GM12878 (cell line): ENCODE results near the gene TCF7L2. TPM values are rescaled to one million over a fixed set of nuclear protein-coding genes. Genes with fewer than 3 reads are reported as not detected.

ENCODE experiments used
- ATAC-seq: fragments of 200-7000 bp; cut with Tn5 transposase; 3 replicates; pipeline ENCODE4 v1.9.1; 2020; ENCODE audit warnings: mild to moderate bottlenecking, moderate library complexity
- BruUV-seq: library from RNA; stranded (reverse); fragments of 400-500 nt; replicated peaks from 2 replicates; lab custom pipeline; 2021; lab: Mats Ljungman, UMichigan
- CTCF ChIA-PET: fragments of 300-600 bp; sonication (Branson Sonifier 250); formaldehyde crosslinking; extraction: SDS; loops from one replicate; lab custom pipeline; 2021; ENCODE audit warnings: inconsistent platforms; lab: Yijun Ruan, JAX
- POLR2A ChIA-PET: fragments of 350-600 bp; formaldehyde crosslinking; extraction: SDS; loops from one replicate; lab custom pipeline; 2021; ENCODE audit warnings: inconsistent platforms; lab: Charles Lee
- RAD21 ChIA-PET: fragments of 300-600 bp; sonication (Branson Sonifier 250); formaldehyde crosslinking; loops from one replicate; lab custom pipeline; 2023; ENCODE audit warnings: antibody characterized with exemption; ENCODE audit not compliant: unreplicated experiment; lab: Charles Lee
- SMC1A ChIA-PET: fragments of 300-600 bp; sonication (Branson Sonifier 250); formaldehyde crosslinking; loops from one replicate; lab custom pipeline; 2023; ENCODE audit not compliant: unreplicated experiment, uncharacterized antibody; lab: Charles Lee
- DNase-seq: peaks from one replicate; pipeline ENCODE4 v3.0.0-alpha.2; 2011; ENCODE audit warnings: low read depth, low spot score
- FAIRE-seq: peaks from 3 replicates; lab custom pipeline; 2011; peaks lifted over from hg19 to GRCh38; lab: Jason Lieb, UNC
- H2AFZ ChIP-seq: 2 replicates; pipeline ENCODE4 v1.6.0; 2011; ENCODE audit warnings: low read depth, low read length, control low read depth; ENCODE audit not compliant: control insufficient read depth
- H3K27ac ChIP-seq: 2 replicates; pipeline ENCODE4 v1.5.1; 2011; ENCODE audit warnings: control low read depth; ENCODE audit not compliant: control insufficient read depth, insufficient read depth
- H3K27me3 ChIP-seq, 2 experiments: replicated peaks in 1 of 2; 2 replicates each; pipeline versions ENCODE4 v1.6.0 to v1.6.1; 2011; ENCODE audit warnings: low read length in 1 of 2; ENCODE audit not compliant: control insufficient read depth in 2 of 2, insufficient read depth in 2 of 2
- H3K36me3 ChIP-seq, 2 experiments: 2 replicates each; pipeline ENCODE4 v1.5.1; 2011; ENCODE audit warnings: low read length in 1 of 2; ENCODE audit not compliant: control insufficient read depth in 2 of 2, insufficient read depth in 2 of 2
- H3K4me1 ChIP-seq: 2 replicates; pipeline ENCODE4 v1.6.1; 2011; ENCODE audit warnings: mild to moderate bottlenecking, low read length, moderate library complexity, mixed read lengths; ENCODE audit not compliant: control insufficient read depth, insufficient read depth
- H3K4me2 ChIP-seq: 2 replicates; pipeline ENCODE4 v1.6.0; 2011; ENCODE audit warnings: control low read depth; ENCODE audit not compliant: control insufficient read depth, insufficient read depth
- H3K4me3 ChIP-seq: fragments of 200-600 bp; sonication (generic); 2 replicates; pipeline ENCODE4 v1.5.1; 2016
- H3K79me2 ChIP-seq: 2 replicates; pipeline ENCODE4 v1.6.0; 2011; ENCODE audit warnings: low read length; ENCODE audit not compliant: control insufficient read depth, insufficient read depth
- H3K9ac ChIP-seq: 2 replicates; pipeline ENCODE4 v1.8.0; 2011; ENCODE audit warnings: low read length, control low read depth, mixed read lengths; ENCODE audit not compliant: control insufficient read depth, insufficient read depth
- H3K9me3 ChIP-seq: replicated peaks from 3 replicates; pipeline ENCODE4 v1.5.1; 2011; ENCODE audit warnings: mild to moderate bottlenecking, low read length; ENCODE audit not compliant: control insufficient read depth, insufficient read depth
- H4K20me1 ChIP-seq: 2 replicates; pipeline ENCODE4 v1.6.0; 2011; ENCODE audit not compliant: control insufficient read depth, insufficient read depth
- BMI1 ChIP-seq: fragments of 450-650 bp; IDR thresholded peaks from 2 replicates; pipeline ENCODE4 v1.6.1; 2016; ENCODE audit warnings: mild to moderate bottlenecking, moderate library complexity, borderline replicate concordance
- BRCA1 ChIP-seq: IDR thresholded peaks from 2 replicates; pipeline ENCODE4 v1.6.1; 2011; ENCODE audit warnings: low read depth, low read length, improper control_type of control experiment
- DPF2 ChIP-seq: fragments of 450-650 bp; IDR thresholded peaks from 2 replicates; pipeline ENCODE4 v1.6.1; 2017; ENCODE audit warnings: mild to moderate bottlenecking
- HCFC1 ChIP-seq: fragments of 150-350 bp; IDR thresholded peaks from 2 replicates; pipeline ENCODE4 v1.6.1; 2014; ENCODE audit warnings: low read length
- HDAC2 ChIP-seq: fragments of 200-600 bp; sonication (generic); IDR thresholded peaks from 2 replicates; pipeline ENCODE4 v1.6.1; 2017
- NRF1 ChIP-seq: conservative IDR thresholded peaks from 2 replicates; pipeline ENCODE4 v1.6.1; 2011; ENCODE audit warnings: mild to moderate bottlenecking, low read depth, low read length, improper control_type of control experiment
- POLR2A ChIP-seq: IDR thresholded peaks from 2 replicates; pipeline ENCODE4 v1.6.1; 2011; ENCODE audit warnings: low read depth, mild to moderate bottlenecking, low read length
- SPI1 ChIP-seq: IDR thresholded peaks from 2 replicates; pipeline ENCODE4 v1.6.1; 2011; ENCODE audit warnings: low read depth, mild to moderate bottlenecking, low read length, moderate library complexity, borderline replicate concordance; ENCODE audit not compliant: insufficient read depth
- SREBF1 ChIP-seq: IDR thresholded peaks from 2 replicates; pipeline ENCODE4 v1.6.1; 2012; ENCODE audit warnings: mild to moderate bottlenecking, low read length
- WRNIP1 ChIP-seq: IDR thresholded peaks from 2 replicates; pipeline ENCODE4 v1.6.1; 2011; ENCODE audit warnings: low read depth, low read length, improper control_type of control experiment, borderline replicate concordance
- WGBS: methylation state at CpG from one replicate; pipeline ENCODE4 v1.1.6; 2016; ENCODE audit warnings: low lambda C conversion rate; ENCODE audit not compliant: insufficient replicate concordance, insufficient coverage; ENCODE audit errors: missing lambda C conversion rate; 5-methylcytosine and 5-hydroxymethylcytosine counted together
- in situ Hi-C: fragments of 300-500 bp; cut with MboI; formaldehyde crosslinking; loops from 9 replicates; pipeline ENCODE4 v1.14.3; 2018; ENCODE audit warnings: mixed read lengths
- intact Hi-C: fragments of 100-400 bp; cut with micrococcal nuclease; formaldehyde crosslinking; loops from one replicate; pipeline ENCODE4 v1.14.2; 2022; ENCODE audit not compliant: unreplicated experiment
- polyA plus RNA-seq, 11 experiments: library from polyadenylated mRNA; depleted of rRNA in 4 of 11; unstranded in 6 of 11; stranded (reverse) in 5 of 11; fragments of >200 nt; fragmentation: Nextera tagmentation in 4 of 11; fragmentation: Illumina TruSeq in 1 of 11; extraction: Ambion mirVana in 4 of 11; extraction: Trizol in 1 of 11; gene quantifications; 1 replicate in 1 of 11; 2 replicates in 10 of 11; pipeline versions ENCODE4 v1.2.1 to v1.2.3, GENCODE V29; 2011 to 2016; ENCODE audit warnings: inconsistent platforms in 2 of 11, missing spikeins in 2 of 11, low read depth in 1 of 11
- total RNA-seq, 4 experiments: library from RNA; depleted of rRNA in 3 of 4; stranded (reverse); fragments of >200 nt in 3 of 4; fragmentation: Illumina TruSeq in 1 of 4; extraction: Trizol in 1 of 4; gene quantifications; 2 replicates each; pipeline versions ENCODE4 v1.2.1 to v1.2.3, GENCODE V29; 2013 to 2021
- TF ChIP-seq, protein P1 (sequence below): IDR thresholded peaks from 2 replicates; pipeline ENCODE4 v1.6.1; 2011; ENCODE audit warnings: low read depth, mild to moderate bottlenecking, low read length, moderate library complexity, borderline replicate concordance; ENCODE audit errors: extremely low read depth
- TF ChIP-seq, protein P2 (sequence below): fragments of 450-650 bp; IDR thresholded peaks from 2 replicates; pipeline ENCODE4 v1.6.1; 2017; ENCODE audit warnings: borderline replicate concordance
- TF ChIP-seq, protein P3 (sequence below): fragments of 450-650 bp; IDR thresholded peaks from 2 replicates; pipeline ENCODE4 v1.6.1; 2017; ENCODE audit warnings: low read depth, mild to moderate bottlenecking, moderate library complexity
- TF ChIP-seq, protein P4 (sequence below): IDR thresholded peaks from 2 replicates; pipeline ENCODE4 v1.6.1; 2012; ENCODE audit warnings: mild to moderate bottlenecking, low read depth, low read length

TCF7L2 gene
- total and polyA plus RNA-seq, 10 of the 15 experiments (the other 5 are each of a cell fraction or from before 2014, with no cell fraction given) = 0.02 to 1.1 (median 0.35) TPM; not detected in 4

DNA sequence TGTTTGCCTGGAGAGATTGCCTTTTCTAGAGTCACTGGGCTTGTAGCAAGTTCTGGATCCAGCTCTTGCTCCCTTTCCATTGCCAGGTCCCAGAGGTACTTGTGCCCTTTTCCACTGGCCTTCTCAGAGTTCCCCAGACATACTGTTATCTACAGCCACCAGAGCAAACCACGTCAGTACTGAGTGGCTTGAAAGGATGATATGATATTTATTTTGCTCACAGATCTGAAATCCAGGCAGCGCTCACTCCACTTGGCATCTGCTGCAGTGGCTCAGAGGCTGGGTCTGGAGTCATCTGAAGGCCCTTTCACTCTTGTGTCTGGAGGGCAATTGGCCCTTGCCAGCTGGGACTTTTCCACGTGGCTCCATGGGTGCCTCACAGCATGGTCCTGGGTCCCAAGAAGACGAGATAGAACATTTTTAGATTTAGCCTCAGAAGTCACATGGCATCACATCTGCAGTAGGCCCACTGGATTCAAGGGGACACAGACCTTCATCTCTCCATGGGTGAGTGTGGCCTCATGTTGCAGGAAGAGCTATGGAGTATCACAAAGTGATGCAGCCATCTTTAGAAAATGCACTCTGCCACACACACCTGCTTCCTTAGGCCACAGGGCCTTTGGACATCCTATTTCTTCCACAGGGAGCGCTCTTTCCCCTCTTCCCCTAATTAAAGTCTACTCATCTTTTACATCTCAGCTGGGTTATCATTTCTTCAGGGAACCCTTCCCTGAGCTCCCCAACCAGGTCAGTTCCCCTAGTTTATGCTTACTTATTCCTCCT, 22.9 kb upstream of the TCF7L2 start:
- Histone ChIP-seq H2AFZ (no peak overlapping the region), H3K27ac (no peak overlapping the region), H3K9me3 (no peaks in the 10 kb centered on the region), H3K9ac (no peak overlapping the region), H3K79me2 (no peaks in the 10 kb centered on the region), H3K27me3 (no peaks in the 10 kb centered on the region), H3K4me1 (no peaks in the 10 kb centered on the region), H4K20me1 (no peaks in the 10 kb centered on the region), H3K36me3 (no peaks in the 10 kb centered on the region), H3K4me3 (no peak overlapping the region), H3K4me2 (no peak overlapping the region)
- ChIA-PET POLR2A (no interaction called here), RAD21 (no interaction called here), SMC1A (no interaction called here), CTCF (no interaction called here)
- intact Hi-C loops (no loop called here), in situ Hi-C loops (no loop called here)
- ATAC-seq = no peak
- WGBS = 25% methylated on average over 5 of the region's 5 CpGs
- no peak for FAIRE-seq
- TF ChIP-seq, protein P1, sequence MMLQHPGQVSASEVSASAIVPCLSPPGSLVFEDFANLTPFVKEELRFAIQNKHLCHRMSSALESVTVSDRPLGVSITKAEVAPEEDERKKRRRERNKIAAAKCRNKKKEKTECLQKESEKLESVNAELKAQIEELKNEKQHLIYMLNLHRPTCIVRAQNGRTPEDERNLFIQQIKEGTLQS = no peak
- TF ChIP-seq SPI1 = no peak
- no peak for TF ChIP-seq HCFC1
- TF ChIP-seq HDAC2 = no peak
- TF ChIP-seq NRF1 = no peak
- TF ChIP-seq, protein P2, sequence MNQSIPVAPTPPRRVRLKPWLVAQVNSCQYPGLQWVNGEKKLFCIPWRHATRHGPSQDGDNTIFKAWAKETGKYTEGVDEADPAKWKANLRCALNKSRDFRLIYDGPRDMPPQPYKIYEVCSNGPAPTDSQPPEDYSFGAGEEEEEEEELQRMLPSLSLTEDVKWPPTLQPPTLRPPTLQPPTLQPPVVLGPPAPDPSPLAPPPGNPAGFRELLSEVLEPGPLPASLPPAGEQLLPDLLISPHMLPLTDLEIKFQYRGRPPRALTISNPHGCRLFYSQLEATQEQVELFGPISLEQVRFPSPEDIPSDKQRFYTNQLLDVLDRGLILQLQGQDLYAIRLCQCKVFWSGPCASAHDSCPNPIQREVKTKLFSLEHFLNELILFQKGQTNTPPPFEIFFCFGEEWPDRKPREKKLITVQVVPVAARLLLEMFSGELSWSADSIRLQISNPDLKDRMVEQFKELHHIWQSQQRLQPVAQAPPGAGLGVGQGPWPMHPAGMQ = no peak
- no peak for TF ChIP-seq WRNIP1
- no peak for TF ChIP-seq SREBF1
- TF ChIP-seq, protein P3, sequence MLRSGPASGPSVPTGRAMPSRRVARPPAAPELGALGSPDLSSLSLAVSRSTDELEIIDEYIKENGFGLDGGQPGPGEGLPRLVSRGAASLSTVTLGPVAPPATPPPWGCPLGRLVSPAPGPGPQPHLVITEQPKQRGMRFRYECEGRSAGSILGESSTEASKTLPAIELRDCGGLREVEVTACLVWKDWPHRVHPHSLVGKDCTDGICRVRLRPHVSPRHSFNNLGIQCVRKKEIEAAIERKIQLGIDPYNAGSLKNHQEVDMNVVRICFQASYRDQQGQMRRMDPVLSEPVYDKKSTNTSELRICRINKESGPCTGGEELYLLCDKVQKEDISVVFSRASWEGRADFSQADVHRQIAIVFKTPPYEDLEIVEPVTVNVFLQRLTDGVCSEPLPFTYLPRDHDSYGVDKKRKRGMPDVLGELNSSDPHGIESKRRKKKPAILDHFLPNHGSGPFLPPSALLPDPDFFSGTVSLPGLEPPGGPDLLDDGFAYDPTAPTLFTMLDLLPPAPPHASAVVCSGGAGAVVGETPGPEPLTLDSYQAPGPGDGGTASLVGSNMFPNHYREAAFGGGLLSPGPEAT = no peak
- TF ChIP-seq DPF2 = no peak
- TF ChIP-seq, protein P4, sequence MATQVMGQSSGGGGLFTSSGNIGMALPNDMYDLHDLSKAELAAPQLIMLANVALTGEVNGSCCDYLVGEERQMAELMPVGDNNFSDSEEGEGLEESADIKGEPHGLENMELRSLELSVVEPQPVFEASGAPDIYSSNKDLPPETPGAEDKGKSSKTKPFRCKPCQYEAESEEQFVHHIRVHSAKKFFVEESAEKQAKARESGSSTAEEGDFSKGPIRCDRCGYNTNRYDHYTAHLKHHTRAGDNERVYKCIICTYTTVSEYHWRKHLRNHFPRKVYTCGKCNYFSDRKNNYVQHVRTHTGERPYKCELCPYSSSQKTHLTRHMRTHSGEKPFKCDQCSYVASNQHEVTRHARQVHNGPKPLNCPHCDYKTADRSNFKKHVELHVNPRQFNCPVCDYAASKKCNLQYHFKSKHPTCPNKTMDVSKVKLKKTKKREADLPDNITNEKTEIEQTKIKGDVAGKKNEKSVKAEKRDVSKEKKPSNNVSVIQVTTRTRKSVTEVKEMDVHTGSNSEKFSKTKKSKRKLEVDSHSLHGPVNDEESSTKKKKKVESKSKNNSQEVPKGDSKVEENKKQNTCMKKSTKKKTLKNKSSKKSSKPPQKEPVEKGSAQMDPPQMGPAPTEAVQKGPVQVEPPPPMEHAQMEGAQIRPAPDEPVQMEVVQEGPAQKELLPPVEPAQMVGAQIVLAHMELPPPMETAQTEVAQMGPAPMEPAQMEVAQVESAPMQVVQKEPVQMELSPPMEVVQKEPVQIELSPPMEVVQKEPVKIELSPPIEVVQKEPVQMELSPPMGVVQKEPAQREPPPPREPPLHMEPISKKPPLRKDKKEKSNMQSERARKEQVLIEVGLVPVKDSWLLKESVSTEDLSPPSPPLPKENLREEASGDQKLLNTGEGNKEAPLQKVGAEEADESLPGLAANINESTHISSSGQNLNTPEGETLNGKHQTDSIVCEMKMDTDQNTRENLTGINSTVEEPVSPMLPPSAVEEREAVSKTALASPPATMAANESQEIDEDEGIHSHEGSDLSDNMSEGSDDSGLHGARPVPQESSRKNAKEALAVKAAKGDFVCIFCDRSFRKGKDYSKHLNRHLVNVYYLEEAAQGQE = no peak
- TF ChIP-seq BMI1 = no peak
- no peak for TF ChIP-seq BRCA1
- TF ChIP-seq POLR2A = no peak
- no TSS peak for BruUV-seq
- DNase-seq = no peak
